ENCODE results near the gene ALG1L2.
"Not testable (repeated sequence)": the region's sequence is repeated elsewhere in the genome, so short reads cannot be mapped to it uniquely, and the experiment has no call there.

The ALG1L2 gene

DNA sequence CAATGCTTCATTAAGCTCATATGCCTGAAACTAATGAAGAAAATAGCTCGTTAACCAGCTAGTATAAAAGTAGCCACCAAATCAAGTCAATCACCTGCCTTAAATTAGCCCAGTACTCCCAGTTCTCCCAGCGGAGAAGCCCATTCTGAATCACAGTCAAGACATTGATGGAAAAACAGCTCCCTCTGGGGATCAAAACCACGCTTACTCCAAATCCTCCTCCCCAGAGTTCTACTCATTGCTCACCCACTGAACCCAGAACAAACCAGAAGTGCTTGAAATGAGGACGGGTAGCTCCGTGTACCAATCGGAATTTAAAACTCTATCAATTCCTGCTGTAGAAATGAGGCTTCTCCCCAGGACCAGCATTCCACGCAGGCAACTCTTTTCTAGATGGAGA, 54.7 kb downstream of the ALG1L2 start:
- not testable (repeated sequence) for DNase-seq

DNA sequence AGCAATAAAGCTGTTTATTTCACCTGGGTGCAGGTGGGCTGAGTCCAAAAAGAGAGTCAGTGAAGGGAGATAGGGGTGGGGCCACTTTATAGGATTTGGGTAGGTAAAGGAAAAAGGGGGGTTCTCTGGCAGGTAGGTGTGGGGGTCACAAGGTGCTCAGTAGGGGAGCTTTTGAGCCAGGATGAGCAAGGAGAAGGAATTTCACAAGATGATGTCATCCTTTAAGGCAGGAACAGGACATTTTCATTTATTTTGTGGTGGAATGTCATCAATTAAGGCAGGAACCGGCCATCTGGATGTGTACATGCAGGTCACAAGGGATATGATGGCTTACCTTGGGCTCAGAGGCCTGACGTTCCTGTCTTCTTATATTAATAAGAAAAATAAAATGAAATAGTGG, 56.1 kb downstream of the ALG1L2 start:
- not testable (repeated sequence) for DNase-seq

DNA sequence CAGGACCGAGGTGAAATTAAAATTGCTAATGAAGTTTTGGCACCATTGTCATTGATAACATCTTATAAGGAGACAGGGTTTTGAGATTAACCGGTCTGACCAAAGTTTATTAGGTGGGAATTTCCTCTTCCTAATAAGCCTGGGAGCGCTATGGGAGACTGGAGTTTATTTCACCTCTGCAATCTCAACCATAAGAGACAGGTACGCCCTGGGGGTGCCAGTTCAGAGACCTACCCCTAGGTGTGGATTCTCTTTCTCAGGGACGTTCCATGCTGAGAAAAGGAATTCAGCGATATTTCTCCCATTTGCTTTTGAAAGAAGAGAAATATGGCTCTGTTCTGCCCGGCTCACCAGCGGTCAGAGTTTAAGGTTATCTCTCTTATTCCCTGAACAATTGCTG, 57.4 kb downstream of the ALG1L2 start:
- not testable (repeated sequence) for DNase-seq

DNA sequence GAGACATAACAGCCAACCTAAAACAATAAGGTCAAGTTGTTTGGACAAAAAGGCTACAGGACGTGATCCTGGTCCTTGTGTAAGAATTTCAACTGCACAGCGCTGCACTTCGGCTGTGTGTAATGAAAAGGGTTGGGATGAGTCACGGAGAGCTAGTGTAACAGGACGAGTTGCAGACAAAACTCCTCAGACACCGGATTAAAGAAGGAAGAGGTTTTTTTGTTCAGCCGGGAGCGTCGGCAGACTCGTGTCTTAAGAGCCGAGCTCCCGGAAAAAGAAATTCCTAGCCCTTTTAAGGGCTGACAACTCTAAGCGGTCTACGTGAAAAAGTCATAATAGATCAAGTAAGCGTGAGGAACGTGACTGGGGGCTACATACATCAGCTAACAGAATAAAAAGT, 59.1 kb downstream of the ALG1L2 start:
- not testable (repeated sequence) for DNase-seq

DNA sequence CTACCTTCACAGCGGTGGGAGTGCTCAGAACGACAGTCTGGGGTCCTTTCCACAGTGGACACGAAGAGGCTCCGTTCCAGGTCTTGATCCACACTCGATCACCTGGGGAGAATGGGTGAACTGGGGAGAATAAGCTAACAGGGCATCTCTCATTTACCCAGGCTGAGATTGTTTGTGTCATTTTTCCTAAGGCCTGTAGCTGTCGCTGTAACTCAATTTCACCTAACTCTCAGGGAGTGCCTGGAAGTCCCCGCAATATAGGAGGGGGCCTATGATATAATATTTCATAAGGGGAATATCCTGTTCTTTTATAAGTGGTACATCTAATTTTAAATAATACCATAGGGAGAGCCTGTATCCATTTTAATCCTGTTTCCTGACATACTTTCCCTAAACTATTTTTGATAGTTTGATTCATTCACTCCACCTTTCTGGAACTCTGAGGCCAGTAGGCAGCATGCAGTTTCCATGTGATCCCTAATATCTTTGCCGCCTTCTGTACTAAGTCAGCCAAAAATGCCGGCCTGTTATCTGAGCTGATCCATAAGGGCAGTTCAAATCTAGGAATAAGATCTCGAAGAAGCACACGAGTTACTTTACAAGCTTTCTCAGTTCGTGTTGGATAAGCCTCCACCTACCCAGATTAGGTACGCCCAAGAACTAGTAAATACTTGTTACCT, 62.2 kb downstream of the ALG1L2 start:
- DNase-seq: not testable (repeated sequence)

DNA sequence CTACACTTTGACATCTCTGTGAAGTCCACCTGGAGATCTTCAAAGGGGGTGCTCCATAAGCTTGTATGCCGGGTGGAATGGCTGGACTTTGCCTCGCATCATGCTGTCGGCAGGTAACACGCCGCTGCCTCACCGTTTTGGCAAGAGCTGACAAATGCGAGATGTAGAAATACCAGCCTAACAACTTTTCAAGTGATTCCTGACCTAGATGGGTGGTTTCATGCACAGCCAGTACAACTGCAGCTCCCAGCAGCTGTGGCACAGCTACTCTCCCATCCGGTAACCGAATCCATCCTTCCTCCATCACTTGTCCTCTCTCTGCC, 62.7 kb downstream of the ALG1L2 start:
- not testable (repeated sequence) for DNase-seq

DNA sequence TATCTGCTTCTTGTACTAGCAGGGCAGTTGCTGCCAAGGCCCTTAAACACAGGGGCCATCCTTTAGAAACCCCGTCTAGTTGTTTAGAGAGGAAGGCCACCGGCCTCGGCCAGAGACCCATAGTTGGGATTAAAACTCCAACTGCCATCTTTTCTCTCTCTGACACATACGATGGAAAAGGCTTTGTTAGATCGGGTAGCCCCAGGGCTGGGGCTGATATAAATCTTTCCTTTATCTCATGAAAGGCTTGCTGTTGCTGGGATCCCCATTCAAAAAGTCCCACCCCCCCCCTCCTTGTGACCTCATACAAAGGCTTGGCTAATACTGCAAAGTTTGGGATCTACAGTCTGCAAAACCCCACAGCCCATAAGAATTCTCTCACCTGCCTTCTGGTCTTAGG, 63.8 kb downstream of the ALG1L2 start:
- not testable (repeated sequence) for DNase-seq

DNA sequence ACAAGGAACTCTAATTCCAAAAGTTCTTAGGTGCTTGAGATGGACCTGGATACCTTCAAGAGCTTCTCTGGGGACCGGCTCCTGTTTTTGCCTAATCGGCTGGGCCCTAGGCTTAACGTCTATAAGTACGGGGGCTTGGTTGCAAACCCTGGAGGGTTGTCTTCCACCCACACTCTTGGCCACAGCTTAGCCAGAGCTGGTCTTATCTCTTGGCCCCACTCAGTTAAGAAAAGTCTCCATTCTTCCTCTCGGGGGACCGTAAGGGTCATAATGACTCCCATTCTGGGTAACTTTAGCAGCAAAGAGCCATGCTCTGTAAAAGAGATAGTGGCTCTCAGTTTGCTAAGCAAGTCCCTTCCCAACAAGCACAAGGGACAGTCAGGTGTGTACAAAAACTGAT, 64.8 kb downstream of the ALG1L2 start:
- DNase-seq: not testable (repeated sequence)

Measured in effector CD8-positive, alpha-beta T cell (primary cell).